ENCODE results near the gene MYO18B. TPM values are rescaled to one million over a fixed set of nuclear protein-coding genes. Genes with fewer than 3 reads are reported as not detected.

MYO18B gene
- total RNA-seq, 1 donor from 2014 or later = 0.07 TPM

DNA sequence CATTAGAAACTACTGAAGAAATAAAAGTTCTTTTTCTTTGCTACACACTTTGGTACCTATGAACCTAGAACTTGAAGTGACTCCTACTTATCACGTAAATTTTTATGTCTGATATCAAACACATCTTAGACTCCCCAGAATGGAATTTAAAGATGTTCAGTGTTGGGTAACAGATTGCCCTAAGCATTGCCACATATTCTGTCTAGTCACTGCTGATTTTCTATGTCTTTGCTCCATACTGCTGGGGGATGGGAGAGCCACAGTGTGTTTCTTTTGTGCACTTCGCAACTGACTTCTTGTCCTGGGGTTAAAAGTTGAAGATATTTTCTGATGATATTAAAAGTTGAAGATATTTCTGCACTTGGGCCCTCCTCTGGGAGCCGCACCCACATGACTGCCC is 19.4 kb upstream of the MYO18B start:
- Mint-ChIP-seq H3K4me3 (ENCODE audit: unreplicated experiment) (no peak overlapping the region), H3K27me3 (ENCODE audit: low read depth, unreplicated experiment) (no peaks in the 10 kb centered on the region), H3K27ac (ENCODE audit: unreplicated experiment) (no peak overlapping the region), H3K4me1 (ENCODE audit: low read depth, unreplicated experiment) (peaks cover 9% of the 10 kb centered on the region), H3K36me3 (ENCODE audit: low read depth, unreplicated experiment) (peaks cover 2% of the 10 kb centered on the region), H3K9me3 (ENCODE audit: unreplicated experiment) (no peaks in the 10 kb centered on the region)
- H4K20me1 ChIP-seq (ENCODE audit: insufficient read depth, low read length) = no peaks in the 10 kb centered on the region
- H3K9me3 ChIP-seq (ENCODE audit: insufficient read depth, low read depth, low read length) = no peaks in the 10 kb centered on the region
- H3K9ac ChIP-seq (ENCODE audit: low read length) = no peak overlapping the region
- no peaks in the 10 kb centered on the region for H3K79me2 ChIP-seq (ENCODE audit: insufficient read depth, low read length)
- DNase-seq (ENCODE audit: low read depth) = no peak
- no peaks in the 10 kb centered on the region for H3K36me3 ChIP-seq (ENCODE audit: insufficient read depth, low read length)
- no peaks in the 10 kb centered on the region for H3K27me3 ChIP-seq (ENCODE audit: insufficient read depth, low read length)
- no peak overlapping the region for H3K4me2 ChIP-seq (ENCODE audit: low read length)
- TF ChIP-seq, protein P1, sequence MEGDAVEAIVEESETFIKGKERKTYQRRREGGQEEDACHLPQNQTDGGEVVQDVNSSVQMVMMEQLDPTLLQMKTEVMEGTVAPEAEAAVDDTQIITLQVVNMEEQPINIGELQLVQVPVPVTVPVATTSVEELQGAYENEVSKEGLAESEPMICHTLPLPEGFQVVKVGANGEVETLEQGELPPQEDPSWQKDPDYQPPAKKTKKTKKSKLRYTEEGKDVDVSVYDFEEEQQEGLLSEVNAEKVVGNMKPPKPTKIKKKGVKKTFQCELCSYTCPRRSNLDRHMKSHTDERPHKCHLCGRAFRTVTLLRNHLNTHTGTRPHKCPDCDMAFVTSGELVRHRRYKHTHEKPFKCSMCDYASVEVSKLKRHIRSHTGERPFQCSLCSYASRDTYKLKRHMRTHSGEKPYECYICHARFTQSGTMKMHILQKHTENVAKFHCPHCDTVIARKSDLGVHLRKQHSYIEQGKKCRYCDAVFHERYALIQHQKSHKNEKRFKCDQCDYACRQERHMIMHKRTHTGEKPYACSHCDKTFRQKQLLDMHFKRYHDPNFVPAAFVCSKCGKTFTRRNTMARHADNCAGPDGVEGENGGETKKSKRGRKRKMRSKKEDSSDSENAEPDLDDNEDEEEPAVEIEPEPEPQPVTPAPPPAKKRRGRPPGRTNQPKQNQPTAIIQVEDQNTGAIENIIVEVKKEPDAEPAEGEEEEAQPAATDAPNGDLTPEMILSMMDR (IDR thresholded peaks at IDR 0.05; ENCODE audit: insufficient read depth, low read depth, low read length) = no peak
- no peak for TF ChIP-seq EZH2 (IDR thresholded peaks at IDR 0.05; ENCODE audit: insufficient read depth, low read length)
- no peak overlapping the region for H3K4me3 ChIP-seq (ENCODE audit: insufficient read depth, low read depth, low read length)
- no peak overlapping the region for H3K27ac ChIP-seq (ENCODE audit: low read depth, low read length)
- no peaks in the 10 kb centered on the region for H3K4me1 ChIP-seq (ENCODE audit: insufficient read depth, low read length)
- FAIRE-seq = no peak
- H2AFZ ChIP-seq (ENCODE audit: low read depth, low read length) = no peak overlapping the region

DNA sequence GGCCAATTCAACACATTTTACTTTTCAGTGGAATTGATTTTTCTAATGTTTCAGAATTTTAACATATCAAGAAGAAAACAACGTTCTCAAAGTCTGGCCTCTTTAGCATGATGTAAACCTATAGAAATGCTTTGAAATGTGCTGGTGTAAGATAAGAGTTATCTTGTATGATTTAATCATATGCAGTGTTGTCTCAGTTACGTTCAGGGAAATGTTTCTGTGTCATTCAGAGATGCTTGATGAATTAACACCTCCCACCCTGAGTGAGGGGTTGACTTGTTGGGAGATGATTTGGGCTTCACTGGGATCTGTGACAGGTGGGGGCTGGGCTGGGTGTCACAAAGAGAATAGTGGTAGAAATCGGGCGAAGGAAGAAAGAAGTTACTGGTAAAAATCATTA is 15.7 kb upstream of the MYO18B start:
- Mint-ChIP-seq H3K4me3 (ENCODE audit: unreplicated experiment) (no peak overlapping the region), H3K27me3 (ENCODE audit: low read depth, unreplicated experiment) (no peaks in the 10 kb centered on the region), H3K9me3 (ENCODE audit: unreplicated experiment) (no peaks in the 10 kb centered on the region), H3K27ac (ENCODE audit: unreplicated experiment) (no peak overlapping the region), H3K36me3 (ENCODE audit: low read depth, unreplicated experiment) (no peaks in the 10 kb centered on the region), H3K4me1 (ENCODE audit: low read depth, unreplicated experiment) (peaks cover 7% of the 10 kb centered on the region)
- Histone ChIP-seq H3K79me2 (ENCODE audit: insufficient read depth, low read length) (no peaks in the 10 kb centered on the region), H4K20me1 (ENCODE audit: insufficient read depth, low read length) (no peaks in the 10 kb centered on the region), H3K36me3 (ENCODE audit: insufficient read depth, low read length) (no peaks in the 10 kb centered on the region), H3K4me1 (ENCODE audit: insufficient read depth, low read length) (no peaks in the 10 kb centered on the region), H3K27me3 (ENCODE audit: insufficient read depth, low read length) (no peaks in the 10 kb centered on the region), H3K4me2 (ENCODE audit: low read length) (no peak overlapping the region), H3K9me3 (ENCODE audit: insufficient read depth, low read depth, low read length) (no peaks in the 10 kb centered on the region), H2AFZ (ENCODE audit: low read depth, low read length) (peak overlapping the region; percentile 9), H3K4me3 (ENCODE audit: insufficient read depth, low read depth, low read length) (no peak overlapping the region), H3K27ac (ENCODE audit: low read depth, low read length) (no peak overlapping the region), H3K9ac (ENCODE audit: low read length) (no peak overlapping the region)
- TF ChIP-seq, protein P1 (IDR thresholded peaks at IDR 0.05; ENCODE audit: insufficient read depth, low read depth, low read length) = no peak
- no peak for TF ChIP-seq EZH2 (IDR thresholded peaks at IDR 0.05; ENCODE audit: insufficient read depth, low read length)
- FAIRE-seq (no peak), DNase-seq (ENCODE audit: low read depth) (no peak)

DNA sequence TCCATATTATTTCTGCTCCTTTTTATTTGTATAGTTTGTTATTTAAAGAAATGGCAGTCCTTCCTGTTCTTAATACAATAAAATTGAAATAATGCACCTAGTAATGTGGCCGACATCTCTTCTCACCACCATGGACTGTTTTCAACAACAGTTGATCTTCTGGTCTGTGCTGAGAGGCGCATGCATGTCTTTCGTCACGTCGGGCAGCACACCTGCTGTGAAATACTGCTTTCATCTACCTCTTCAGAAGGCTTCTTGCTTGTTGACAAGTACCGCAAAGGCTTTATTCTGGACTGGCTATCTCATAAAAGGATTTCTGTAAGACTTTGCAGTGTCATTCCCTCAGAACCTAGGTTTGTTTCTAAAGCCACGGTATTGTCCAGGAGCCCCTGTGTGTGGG is 13.9 kb upstream of the MYO18B start:
- TF ChIP-seq EZH2 (IDR thresholded peaks at IDR 0.05; ENCODE audit: insufficient read depth, low read length) = no peak
- H3K36me3 Mint-ChIP-seq (ENCODE audit: low read depth, unreplicated experiment) = no peaks in the 10 kb centered on the region
- no peak overlapping the region for H3K4me3 Mint-ChIP-seq (ENCODE audit: unreplicated experiment)
- H3K27ac ChIP-seq (ENCODE audit: low read depth, low read length) = no peak overlapping the region
- no peaks in the 10 kb centered on the region for H4K20me1 ChIP-seq (ENCODE audit: insufficient read depth, low read length)
- no peaks in the 10 kb centered on the region for H3K27me3 ChIP-seq (ENCODE audit: insufficient read depth, low read length)
- H3K36me3 ChIP-seq (ENCODE audit: insufficient read depth, low read length) = no peaks in the 10 kb centered on the region
- DNase-seq (ENCODE audit: low read depth) (no peak), FAIRE-seq (no peak)
- H3K4me3 ChIP-seq (ENCODE audit: insufficient read depth, low read depth, low read length) = no peak overlapping the region
- no peak overlapping the region for H3K4me2 ChIP-seq (ENCODE audit: low read length)
- H3K9ac ChIP-seq (ENCODE audit: low read length) = no peak overlapping the region
- peaks cover 1% of the 10 kb centered on the region for H3K27me3 Mint-ChIP-seq (ENCODE audit: low read depth, unreplicated experiment)
- no peaks in the 10 kb centered on the region for H3K9me3 Mint-ChIP-seq (ENCODE audit: unreplicated experiment)
- no peak overlapping the region for H2AFZ ChIP-seq (ENCODE audit: low read depth, low read length)
- H3K9me3 ChIP-seq (ENCODE audit: insufficient read depth, low read depth, low read length) = no peaks in the 10 kb centered on the region
- no peaks in the 10 kb centered on the region for H3K4me1 ChIP-seq (ENCODE audit: insufficient read depth, low read length)
- peaks cover 7% of the 10 kb centered on the region for H3K4me1 Mint-ChIP-seq (ENCODE audit: low read depth, unreplicated experiment)
- no peaks in the 10 kb centered on the region for H3K79me2 ChIP-seq (ENCODE audit: insufficient read depth, low read length)
- no peak overlapping the region for H3K27ac Mint-ChIP-seq (ENCODE audit: unreplicated experiment)

All from astrocyte (in vitro differentiated cells and primary cell).